Measurements from ENCODE around the gene GALNT17.

Gene GALNT17

GRCh38 chr7:71470830-71471229 lies 338.9 kb downstream of the GALNT17 start:
- DNase-seq, result no peak

- no peak for DNase-seq
Observed at GRCh38 chr7:71472962-71473361, 341.0 kb downstream of the GALNT17 start.

- DNase-seq, result no peak
Observed at GRCh38 chr7:71473366-71473967, 341.5 kb downstream of the GALNT17 start.

GRCh38 chr7:71477441-71477840 lies 345.5 kb downstream of the GALNT17 start:
- no peak for DNase-seq

GRCh38 chr7:71479231-71479630 lies 347.3 kb downstream of the GALNT17 start:
- no peak for DNase-seq

GRCh38 chr7:71480791-71481190 lies 348.8 kb downstream of the GALNT17 start:
- DNase-seq, result no peak

GRCh38 chr7:71482284-71482683 lies 350.3 kb downstream of the GALNT17 start:
- peak; percentile 20 for DNase-seq

GRCh38 chr7:71484380-71484779 lies 352.4 kb downstream of the GALNT17 start:
- no peak for DNase-seq

- no peak for DNase-seq
Observed at GRCh38 chr7:71485586-71485985, 353.6 kb downstream of the GALNT17 start.

GRCh38 chr7:71486414-71486813 lies 354.5 kb downstream of the GALNT17 start:
- no peak for DNase-seq

- no peak for DNase-seq
Observed at GRCh38 chr7:71486856-71487628, 355.1 kb downstream of the GALNT17 start.

- no peak for DNase-seq
Observed at GRCh38 chr7:71488308-71488707, 356.4 kb downstream of the GALNT17 start.

- DNase-seq, result no peak
Observed at GRCh38 chr7:71491336-71491735, 359.4 kb downstream of the GALNT17 start.

GRCh38 chr7:71495828-71496227 lies 363.9 kb downstream of the GALNT17 start:
- DNase-seq, result no peak

GRCh38 chr7:71497256-71497946 lies 365.5 kb downstream of the GALNT17 start:
- DNase-seq, result no peak

- DNase-seq, result no peak
Observed at GRCh38 chr7:71498381-71498780, 366.4 kb downstream of the GALNT17 start.

GRCh38 chr7:71504697-71505441 lies 372.9 kb downstream of the GALNT17 start:
- DNase-seq, result no peak

- DNase-seq, result no peak
Observed at GRCh38 chr7:71506822-71507221, 374.9 kb downstream of the GALNT17 start.

GRCh38 chr7:71507680-71508602 lies 376.0 kb downstream of the GALNT17 start:
- DNase-seq, result no peak

GRCh38 chr7:71509381-71509780 lies 377.4 kb downstream of the GALNT17 start:
- no peak for DNase-seq

GRCh38 chr7:71511361-71511807 lies 379.4 kb downstream of the GALNT17 start:
- no peak for DNase-seq

All from NCI-H1436 (cell line).